Glomerular visceral epithelial cell (primary cell): ENCODE measurements around the gene ZBED1.
"Not testable (repeated sequence)": the region's sequence is repeated elsewhere in the genome, so short reads cannot be mapped to it uniquely, and the experiment has no call there.

Experiments used
- DNase-seq: peaks from one replicate; pipeline ENCODE4 v3.0.0-alpha.2; 2016; ENCODE audit errors: extremely low spot score

Gene ZBED1

DNA sequence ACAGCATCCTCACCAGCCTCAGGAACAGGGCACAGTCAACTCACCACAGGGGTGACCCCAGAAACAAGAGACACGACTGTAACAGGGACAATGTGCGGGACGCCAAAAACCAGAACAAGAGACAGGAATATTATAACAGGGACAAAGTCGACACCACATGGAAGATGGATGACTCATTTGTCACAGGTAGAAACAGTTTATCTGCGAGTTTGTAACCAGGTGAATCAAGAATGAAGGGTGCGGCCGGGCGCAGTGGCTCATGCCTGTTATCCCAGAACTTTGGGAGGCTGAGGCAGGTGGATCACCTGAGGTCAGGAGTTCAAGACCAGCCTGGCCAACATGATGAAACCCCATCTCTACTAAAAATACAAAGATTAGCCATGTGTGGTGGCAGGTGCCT lies 44.7 kb downstream of the ZBED1 start:
- not testable (repeated sequence) for DNase-seq

DNA sequence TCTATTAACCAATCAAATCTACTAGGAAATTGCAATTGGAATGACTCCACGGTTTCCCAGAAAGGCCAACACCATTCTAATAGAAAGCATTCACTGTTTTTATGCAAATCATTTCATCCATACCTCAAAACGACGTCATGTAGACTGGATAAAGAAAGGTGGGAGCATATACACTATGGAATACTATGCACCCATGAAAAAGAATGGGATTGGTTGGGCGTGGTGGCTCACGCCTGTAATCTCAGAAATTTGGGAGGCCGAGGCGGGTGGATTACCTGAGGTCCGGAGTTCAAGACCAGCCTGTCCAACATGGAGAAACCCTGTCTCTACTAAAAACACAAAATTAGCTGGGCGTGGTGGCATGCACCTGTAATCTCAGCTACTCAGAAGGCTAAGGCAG lies 46.2 kb downstream of the ZBED1 start:
- DNase-seq, result not testable (repeated sequence)

DNA sequence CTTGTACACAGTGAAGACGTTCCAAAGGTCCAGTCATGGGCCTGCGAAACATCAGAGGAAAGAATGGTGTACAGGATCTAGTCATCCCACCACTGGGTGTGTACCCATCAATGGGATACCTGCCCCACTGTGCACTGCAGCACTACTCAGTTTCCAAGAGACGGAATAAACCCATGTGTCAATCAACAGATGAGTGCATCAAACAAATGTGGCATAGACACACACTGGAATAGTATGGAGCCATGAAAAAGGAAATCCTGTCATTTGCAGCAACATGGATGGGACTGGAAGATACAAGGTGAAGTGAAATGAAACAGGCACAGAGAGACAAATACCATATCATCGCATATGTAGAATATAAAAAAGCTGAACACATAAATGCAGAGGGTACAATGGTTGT lies 48.0 kb downstream of the ZBED1 start:
- DNase-seq, result no peak

DNA sequence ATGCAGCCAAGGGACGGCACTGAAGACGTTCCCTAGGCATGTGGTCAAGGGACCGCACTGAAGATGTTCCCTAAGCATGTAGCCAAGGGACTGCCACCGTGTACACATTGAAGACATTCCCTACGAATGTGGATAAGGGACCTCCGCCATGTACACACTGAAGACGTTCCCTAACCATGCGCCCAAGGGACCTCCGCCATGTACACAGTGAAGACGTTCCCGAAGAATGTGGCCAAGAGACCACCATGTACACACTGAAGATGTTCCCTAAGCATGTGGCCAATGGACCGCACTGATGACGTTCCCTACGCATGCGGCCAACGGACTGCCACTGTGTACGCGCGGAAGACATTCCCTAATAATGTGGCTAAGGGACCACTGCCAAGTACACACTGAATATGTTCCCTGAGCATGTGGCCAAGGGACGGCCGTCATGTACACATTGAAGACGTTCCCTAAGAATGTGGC lies 48.4 kb downstream of the ZBED1 start:
- no peak for DNase-seq

DNA sequence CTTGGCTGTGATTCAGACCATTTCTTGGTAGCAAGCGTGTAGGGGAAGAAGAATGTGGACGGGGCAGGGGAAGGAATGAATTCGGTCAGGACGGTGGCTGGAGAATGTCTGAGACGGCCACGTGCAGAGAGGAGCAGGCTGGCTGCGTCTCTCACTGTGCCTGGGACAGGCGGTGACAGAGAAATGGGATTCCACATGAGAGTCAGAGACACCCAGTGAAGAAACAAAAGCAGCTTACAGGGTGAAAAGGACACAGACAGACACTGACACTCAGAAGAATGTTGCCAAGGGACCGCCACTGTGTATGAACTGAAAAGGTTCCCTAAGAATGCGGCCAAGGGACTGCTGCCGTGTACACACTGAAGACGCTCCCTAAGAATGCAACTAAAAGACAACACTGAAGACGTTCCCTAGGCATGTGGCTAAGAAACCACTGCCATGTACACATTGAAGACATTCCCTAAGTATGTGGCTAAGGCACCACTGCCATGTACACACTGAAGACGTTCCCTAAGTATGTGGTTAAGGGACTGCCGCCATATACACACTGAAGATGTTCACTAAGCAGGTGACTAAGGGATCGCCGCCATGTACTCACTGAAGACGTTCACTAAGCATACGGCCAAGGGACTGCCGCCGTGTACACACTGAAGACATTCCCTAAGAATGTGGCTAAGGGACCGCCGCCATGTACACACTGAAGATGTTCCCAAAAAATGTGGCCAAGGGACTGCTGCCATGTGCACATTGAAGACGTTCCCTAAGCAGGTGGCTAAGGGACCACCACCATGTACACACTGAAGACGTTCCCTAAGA lies 49.1 kb downstream of the ZBED1 start:
- no peak for DNase-seq

DNA sequence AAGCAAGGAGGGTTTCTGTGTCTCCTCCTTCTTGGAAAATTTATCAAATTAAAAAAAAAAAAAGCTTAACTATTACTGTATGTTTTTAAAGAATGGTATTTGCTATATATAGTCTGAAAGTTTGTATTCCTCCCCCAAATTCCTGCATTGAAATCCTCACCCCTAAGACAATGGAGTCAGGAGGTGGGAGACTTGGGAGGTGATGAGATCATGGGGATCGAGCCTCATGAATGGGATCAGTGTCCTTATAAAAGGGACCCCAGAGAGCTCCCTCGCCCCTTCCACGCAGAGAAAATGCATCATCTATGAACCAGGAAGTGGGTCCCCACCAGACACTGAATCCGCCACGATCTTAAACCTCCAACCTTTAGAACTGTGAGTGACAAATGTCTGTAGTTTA lies 50.1 kb downstream of the ZBED1 start:
- no peak for DNase-seq

DNA sequence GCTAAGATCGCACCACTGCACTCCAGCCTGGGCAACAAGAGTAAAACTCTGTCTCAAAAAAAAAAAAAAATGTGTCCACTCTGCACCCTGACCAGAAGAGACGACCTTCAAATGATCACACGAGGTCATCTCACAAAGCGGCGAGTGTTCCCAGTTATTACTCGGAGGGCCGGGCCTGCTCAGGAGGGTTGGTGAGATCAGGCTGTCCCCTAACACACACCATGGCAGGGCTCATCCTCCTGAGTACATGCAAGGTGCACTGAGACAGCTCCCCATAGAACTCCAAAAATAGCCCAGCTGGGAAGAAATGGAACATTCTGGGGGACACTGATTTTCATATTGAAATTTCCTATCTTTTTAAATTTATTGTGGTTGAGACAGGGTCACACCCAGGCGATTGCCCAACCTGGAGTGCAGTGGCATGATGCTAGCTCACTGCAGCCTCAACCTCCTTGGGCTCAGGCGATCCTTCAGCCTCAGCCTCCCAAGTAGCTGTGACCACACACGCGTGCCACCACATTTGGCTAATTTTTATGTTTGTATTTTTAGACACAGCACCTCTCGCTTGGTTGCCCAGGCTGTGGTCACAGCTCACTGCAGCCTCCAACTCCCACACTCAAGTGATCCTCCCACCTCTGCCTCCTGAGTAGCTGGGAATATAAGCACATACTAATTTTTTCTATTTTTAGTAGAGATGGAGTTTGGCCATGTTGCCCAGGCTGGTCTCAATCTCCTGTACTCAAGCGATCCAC lies 51.5 kb downstream of the ZBED1 start:
- peak; percentile 7 for DNase-seq

DNA sequence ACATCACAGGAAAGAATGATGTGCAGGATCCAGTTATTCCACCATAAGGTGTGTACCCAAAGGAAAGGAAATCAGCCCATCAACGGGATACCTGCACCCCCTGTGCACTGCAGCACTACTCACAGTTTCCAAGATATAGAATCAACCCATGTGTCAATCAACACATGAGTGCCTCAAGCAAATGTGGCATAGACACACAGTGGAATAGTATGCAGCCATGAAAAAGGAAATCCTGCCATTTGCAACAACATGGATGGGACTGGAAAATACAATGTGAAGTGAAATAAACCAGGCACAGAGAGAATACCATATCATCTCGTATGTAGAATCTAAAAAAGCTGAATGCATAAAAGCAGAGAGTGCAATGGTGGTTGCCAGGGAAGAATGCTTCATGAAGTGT lies 53.3 kb downstream of the ZBED1 start:
- no peak for DNase-seq

DNA sequence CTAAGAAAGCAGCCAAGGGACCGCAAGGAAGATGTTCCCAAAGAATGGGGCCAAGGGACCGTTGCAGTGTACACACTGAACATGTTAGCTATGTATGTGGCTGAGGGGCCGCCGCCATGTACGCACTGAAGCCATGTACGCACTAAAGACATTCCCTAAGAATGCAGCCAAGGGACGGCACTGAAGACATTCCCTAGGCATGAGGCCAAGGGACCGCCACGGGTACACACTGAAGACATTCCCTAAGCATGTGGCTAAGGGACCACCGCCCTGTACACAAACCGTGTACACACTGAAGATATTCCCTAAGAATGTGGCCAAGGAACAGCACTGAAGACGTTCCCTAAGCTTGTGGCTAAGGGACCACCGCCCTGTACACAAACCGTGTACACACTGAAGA lies 54.0 kb downstream of the ZBED1 start:
- DNase-seq, result no peak

DNA sequence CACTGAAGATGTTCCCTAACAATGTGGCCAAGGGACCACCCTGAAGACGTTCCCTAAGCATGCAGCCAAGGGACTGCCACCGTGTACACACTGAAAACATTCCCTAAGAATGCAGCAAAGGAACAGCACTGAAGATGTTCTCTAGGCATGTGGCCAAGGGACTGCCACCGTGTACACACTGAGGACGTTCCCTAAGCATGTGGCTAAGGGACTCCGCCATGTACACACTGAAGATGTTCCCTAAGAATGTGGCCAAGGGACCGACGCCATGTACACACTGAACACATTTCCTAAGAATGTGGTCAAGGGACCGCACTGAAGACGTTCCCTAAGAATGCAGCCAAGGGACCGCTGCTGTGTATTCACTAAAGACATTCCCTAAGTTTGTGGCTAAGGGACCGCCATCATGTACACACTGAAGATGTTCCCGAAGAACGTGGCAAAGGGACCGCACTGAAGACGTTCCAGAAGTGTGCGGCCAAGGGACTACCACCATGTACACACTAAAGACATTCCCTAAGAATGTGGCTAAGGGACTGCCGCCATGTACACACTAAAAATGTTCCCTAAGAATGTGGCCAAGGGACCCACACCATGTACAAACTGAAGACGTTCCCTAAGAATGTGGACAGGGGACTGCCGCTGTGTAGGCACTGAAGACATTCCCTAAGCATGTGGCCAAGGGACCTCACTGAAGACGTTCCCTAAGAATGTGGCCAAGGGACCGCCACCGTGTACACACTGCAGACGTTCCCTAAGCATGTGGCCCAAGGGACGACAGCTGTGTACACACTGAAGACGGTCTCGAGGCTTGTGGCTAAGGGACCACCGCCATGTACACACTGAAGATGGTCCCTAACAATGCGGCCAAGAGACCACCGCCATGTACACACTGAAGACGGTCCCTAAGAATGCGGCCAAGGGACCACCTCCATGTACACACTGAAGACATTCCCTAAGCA lies 54.8 kb downstream of the ZBED1 start:
- no peak for DNase-seq

DNA sequence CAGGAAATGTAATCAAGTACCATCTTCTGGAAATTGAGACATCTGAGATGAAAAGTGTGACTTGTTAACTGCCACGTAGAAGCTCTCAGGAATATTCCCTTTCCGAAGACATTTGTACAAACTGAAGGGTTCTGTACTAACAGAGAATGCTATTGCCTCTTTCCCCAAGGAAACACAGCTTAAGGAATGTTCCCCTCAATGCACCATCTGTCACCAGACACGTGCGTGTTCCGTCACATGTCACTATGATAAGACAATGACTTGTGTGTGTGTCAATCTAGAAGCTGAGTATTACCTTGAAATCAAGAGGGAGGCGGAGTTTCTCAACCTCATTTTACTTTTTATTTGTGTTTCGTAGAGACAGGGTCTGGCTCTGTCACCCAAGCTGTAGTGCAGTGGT lies 58.1 kb downstream of the ZBED1 start:
- no peak for DNase-seq

DNA sequence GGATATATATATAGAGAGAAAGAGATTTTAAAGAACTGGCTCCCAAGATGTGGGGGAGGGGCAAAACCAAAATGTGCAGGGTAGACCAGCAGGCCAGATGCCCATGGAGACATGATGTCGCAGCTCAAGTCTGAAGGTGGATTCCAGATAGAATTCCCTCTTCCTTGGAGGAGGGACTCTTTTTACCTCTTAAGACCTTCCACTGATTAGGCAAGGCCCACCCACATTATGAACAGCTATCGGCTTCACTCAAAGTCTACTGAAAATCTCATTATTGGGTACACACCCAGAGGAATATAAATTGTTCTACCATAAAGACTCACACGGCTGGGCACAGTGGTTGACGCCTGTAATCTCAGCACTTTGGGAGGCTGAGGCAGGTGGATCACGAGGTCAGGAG lies 59.3 kb downstream of the ZBED1 start:
- DNase-seq, result no peak

DNA sequence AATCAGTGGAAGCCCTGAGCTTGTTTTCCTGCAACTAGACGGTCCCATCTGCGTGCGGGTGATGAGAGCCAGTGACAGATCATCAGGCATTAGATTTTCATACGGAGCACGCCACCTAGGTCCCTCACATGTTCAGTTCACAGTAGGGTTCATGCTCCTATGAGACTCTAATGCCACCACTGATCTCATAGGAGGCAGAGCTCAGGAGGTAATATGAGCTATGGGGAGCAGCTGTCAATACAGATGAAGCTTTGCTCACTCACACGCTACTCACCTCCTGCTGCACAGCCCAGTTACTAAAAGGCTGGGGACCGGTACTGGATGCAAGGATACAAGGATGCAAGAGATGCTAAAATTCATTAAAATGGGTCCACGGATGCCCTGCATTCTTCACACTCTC lies 61.2 kb downstream of the ZBED1 start:
- no peak for DNase-seq
